BE2C (cell line): ENCODE measurements around the gene GSAP.

ENCODE experiments used
- DNase-seq: peaks from one replicate; pipeline ENCODE4 v3.0.0-alpha.2; 2020
- H3K27me3 ChIP-seq: fragments of 250-450 bp; sonication (Bioruptor Pico); 2 replicates; pipeline ENCODE4 v1.5.1; 2020; ENCODE audit warnings: mild to moderate bottlenecking
- H3K36me3 ChIP-seq: fragments of 250-450 bp; sonication (Bioruptor Pico); 2 replicates; pipeline ENCODE4 v1.5.1; 2020; ENCODE audit warnings: mild to moderate bottlenecking
- H3K4me1 ChIP-seq: fragments of 250-450 bp; sonication (Bioruptor Pico); 2 replicates; pipeline ENCODE4 v1.5.1; 2020
- H3K4me3 ChIP-seq: 2 replicates; pipeline ENCODE4 v1.5.1; 2011; ENCODE audit warnings: low read depth, low read length
- H3K9me3 ChIP-seq: fragments of 250-450 bp; sonication (Bioruptor Pico); 2 replicates; pipeline ENCODE4 v1.5.1; 2020
- TF ChIP-seq, protein P1 (sequence below): IDR thresholded peaks from 2 replicates; pipeline ENCODE4 v1.5.1; 2012; ENCODE audit warnings: mild to moderate bottlenecking, low read depth, low read length

Gene GSAP

DNA sequence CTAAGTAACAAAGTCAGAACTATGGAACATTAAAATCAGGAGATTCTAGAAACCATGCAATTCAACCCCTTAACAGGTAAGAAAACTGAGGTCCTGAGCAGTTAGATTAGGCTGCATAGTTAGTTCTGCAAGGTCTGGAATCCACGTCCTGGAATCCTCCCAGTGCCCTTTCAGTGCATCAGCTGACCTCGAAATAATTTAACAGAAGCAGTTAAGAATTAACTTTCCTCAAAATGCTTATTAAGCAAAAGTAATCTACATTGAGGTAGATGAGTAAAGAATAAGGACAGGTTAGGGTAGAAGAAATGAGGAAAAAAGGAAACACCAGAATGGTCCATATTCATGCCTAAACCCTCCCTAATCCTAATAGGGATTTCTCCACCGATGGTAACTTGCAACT lies 37.6 kb downstream of the GSAP start:
- no peaks in the 10 kb centered on the region for H3K36me3 ChIP-seq
- no peaks in the 10 kb centered on the region for H3K4me1 ChIP-seq
- no peaks in the 10 kb centered on the region for H3K9me3 ChIP-seq
- peaks cover 10% of the 10 kb centered on the region for H3K27me3 ChIP-seq
- TF ChIP-seq, protein P1, sequence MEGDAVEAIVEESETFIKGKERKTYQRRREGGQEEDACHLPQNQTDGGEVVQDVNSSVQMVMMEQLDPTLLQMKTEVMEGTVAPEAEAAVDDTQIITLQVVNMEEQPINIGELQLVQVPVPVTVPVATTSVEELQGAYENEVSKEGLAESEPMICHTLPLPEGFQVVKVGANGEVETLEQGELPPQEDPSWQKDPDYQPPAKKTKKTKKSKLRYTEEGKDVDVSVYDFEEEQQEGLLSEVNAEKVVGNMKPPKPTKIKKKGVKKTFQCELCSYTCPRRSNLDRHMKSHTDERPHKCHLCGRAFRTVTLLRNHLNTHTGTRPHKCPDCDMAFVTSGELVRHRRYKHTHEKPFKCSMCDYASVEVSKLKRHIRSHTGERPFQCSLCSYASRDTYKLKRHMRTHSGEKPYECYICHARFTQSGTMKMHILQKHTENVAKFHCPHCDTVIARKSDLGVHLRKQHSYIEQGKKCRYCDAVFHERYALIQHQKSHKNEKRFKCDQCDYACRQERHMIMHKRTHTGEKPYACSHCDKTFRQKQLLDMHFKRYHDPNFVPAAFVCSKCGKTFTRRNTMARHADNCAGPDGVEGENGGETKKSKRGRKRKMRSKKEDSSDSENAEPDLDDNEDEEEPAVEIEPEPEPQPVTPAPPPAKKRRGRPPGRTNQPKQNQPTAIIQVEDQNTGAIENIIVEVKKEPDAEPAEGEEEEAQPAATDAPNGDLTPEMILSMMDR = no peak
- no peak overlapping the region for H3K4me3 ChIP-seq
- DNase-seq = no peak

DNA sequence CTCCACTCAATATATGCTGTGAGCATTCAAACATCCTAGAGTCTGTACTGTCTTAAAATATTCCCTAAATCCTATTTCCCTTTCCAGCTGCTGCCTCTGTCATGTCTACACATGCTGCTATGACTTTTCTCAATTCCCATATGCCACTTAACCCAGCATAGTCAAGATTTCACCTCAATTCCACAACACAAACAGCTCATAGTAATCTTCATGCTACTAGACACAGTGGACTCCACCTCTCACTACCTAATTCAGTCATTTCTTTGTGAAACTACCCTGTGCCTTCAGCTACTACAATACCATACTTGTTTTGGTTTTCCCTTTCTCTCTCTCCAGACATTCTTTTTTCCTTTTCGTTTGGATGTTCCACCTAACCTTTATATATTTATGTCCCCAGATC lies 45.5 kb downstream of the GSAP start:
- no peaks in the 10 kb centered on the region for H3K36me3 ChIP-seq
- TF ChIP-seq, protein P1 = no peak
- no peaks in the 10 kb centered on the region for H3K4me1 ChIP-seq
- no peak overlapping the region for H3K4me3 ChIP-seq
- H3K9me3 ChIP-seq = no peaks in the 10 kb centered on the region
- DNase-seq = no peak
- peaks cover 7% of the 10 kb centered on the region; the same call in 1 of the 2 replicates for H3K27me3 ChIP-seq

DNA sequence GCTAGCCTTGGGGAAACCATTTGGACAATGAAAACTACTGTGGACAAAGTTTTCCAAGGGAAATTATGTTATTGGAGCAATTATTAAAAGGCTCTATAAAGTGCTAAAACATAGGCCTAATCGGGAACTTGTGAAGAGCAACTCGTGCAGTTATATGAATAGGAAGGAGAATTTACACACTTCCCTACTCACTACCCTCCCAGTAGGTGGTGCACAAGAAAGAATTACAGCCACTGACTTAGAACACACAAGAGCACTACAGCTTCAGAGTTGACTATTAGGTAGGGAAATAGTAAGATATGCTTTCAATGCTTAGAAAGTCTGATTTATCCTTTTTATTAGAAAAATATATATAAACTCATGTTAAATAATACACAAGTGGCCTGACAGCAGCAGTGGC lies 47.2 kb downstream of the GSAP start:
- TF ChIP-seq, protein P1 = no peak
- no peaks in the 10 kb centered on the region for H3K36me3 ChIP-seq

DNA sequence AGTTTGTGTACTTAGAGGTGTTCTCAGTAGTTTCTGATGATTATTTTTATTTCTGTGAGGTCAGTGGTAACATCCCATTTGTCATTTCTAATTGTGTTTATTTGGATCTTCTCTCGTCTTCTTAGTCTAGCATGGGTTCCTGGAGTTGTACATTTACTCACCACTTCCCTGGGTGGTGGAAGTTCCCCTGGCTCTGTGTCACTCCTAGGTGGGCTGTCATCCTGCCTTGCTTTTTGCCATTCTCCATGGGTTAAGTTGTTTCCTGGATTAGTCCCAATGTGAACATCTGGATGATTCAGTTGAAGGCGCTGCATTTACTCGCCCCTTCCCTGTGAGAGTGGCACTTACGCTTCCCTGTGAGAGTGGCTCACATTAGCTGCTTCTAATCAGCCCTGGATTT lies 48.2 kb downstream of the GSAP start:
- no peaks in the 10 kb centered on the region for H3K36me3 ChIP-seq
- 0 out of 2 replicates have a peak, but pooled peaks cover 4% of the 10 kb centered on the region for H3K27me3 ChIP-seq
- TF ChIP-seq, protein P1 = no peak
- no peaks in the 10 kb centered on the region for H3K9me3 ChIP-seq
- no peaks in the 10 kb centered on the region for H3K4me1 ChIP-seq
- no peak overlapping the region for H3K4me3 ChIP-seq
- no peak for DNase-seq

More for the DNA sequence above, 47.2 kb downstream of the GSAP start:
- Histone ChIP-seq H3K4me3 (no peak overlapping the region), H3K27me3 (peaks cover 7% of the 10 kb centered on the region; the same call in 1 of the 2 replicates), H3K4me1 (no peaks in the 10 kb centered on the region), H3K9me3 (no peaks in the 10 kb centered on the region)
- no peak for DNase-seq

DNA sequence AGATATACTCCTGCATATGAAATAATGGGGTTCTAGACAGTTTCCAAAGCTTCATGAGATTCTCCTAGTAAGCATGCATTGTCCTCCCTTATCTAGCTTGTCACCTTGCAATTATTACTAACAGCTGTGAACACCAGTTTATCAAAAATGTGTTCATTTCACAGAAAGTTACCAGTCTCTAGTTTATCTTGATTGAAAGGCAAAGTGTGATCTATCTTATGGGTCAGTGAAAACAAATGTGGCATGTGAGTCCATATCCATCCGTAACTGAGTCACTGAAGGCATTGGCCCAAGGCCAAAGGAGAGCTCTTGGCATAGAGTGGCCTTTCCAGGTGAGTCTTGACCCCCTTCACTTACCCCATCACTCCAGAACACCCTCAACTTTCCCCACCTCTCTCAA lies 53.2 kb downstream of the GSAP start:
- Histone ChIP-seq H3K36me3 (no peaks in the 10 kb centered on the region), H3K9me3 (no peaks in the 10 kb centered on the region), H3K27me3 (no peaks in the 10 kb centered on the region), H3K4me1 (no peaks in the 10 kb centered on the region), H3K4me3 (no peak overlapping the region)
- TF ChIP-seq, protein P1 = no peak
- DNase-seq = no peak

DNA sequence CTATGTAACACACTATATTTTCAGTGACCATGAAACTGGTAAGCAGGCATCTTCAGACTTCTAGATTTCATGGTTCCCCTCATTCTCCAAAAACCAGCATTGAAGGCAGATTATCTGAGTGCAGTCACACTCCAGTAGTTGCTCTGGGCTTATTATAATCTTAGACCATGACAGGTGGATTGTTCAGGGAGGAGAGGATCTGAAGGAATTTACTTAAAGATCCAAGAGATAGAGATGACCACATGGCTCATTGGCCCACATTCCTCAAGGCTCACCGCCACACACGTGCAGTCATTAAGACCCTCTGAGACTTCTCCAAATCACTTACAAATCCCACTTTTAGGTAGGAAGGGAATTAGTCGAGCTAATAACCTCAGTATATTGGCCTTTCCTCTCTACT lies 55.2 kb downstream of the GSAP start:
- Histone ChIP-seq H3K9me3 (no peaks in the 10 kb centered on the region), H3K27me3 (peaks cover 4% of the 10 kb centered on the region), H3K36me3 (no peaks in the 10 kb centered on the region), H3K4me3 (no peak overlapping the region), H3K4me1 (no peaks in the 10 kb centered on the region)
- no peak for DNase-seq
- TF ChIP-seq, protein P1 = no peak
